HEK293 (cell line): ENCODE data around the gene LMBRD2.

Experiments used
- GLI2 ChIP-seq: fragments of 450-650 bp; formaldehyde crosslinking; IDR thresholded peaks from 2 replicates; pipeline ENCODE4; 2017; ENCODE audit warnings: missing biosample characterization, missing genetic modification characterization, low read depth, borderline replicate concordance
- GLIS1 ChIP-seq: fragments of 450-650 bp; formaldehyde crosslinking; IDR thresholded peaks from 2 replicates; pipeline ENCODE4 v1.5.1; 2016; ENCODE audit warnings: missing biosample characterization, missing genetic modification characterization
- HIC1 ChIP-seq: fragments of 450-650 bp; formaldehyde crosslinking; IDR thresholded peaks from 2 replicates; pipeline ENCODE4 v1.5.1; 2016; ENCODE audit warnings: missing biosample characterization, missing genetic modification characterization
- KLF16 ChIP-seq: fragments of 450-650 bp; formaldehyde crosslinking; IDR thresholded peaks from 2 replicates; pipeline ENCODE4 v1.5.1; 2017; ENCODE audit warnings: missing biosample characterization, missing genetic modification characterization
- PATZ1 ChIP-seq: fragments of 450-650 bp; formaldehyde crosslinking; IDR thresholded peaks from 2 replicates; pipeline ENCODE4 v1.5.1; 2016; ENCODE audit warnings: missing biosample characterization, missing genetic modification characterization
- PBX3 ChIP-seq: sonication (generic); formaldehyde crosslinking; IDR thresholded peaks from 2 replicates; pipeline ENCODE4 v1.8.1; 2022; ENCODE audit warnings: mild to moderate bottlenecking, moderate library complexity, missing genetic modification reagents
- TRIM28 ChIP-seq: IDR thresholded peaks from 2 replicates; pipeline ENCODE4 v1.6.1; 2011; ENCODE audit warnings: low read length, control low read depth, borderline replicate concordance
- ZBTB11 ChIP-seq: fragments of 450-650 bp; formaldehyde crosslinking; conservative IDR thresholded peaks from 2 replicates; pipeline ENCODE4 v1.5.1; 2016; ENCODE audit warnings: low read depth, missing biosample characterization, missing genetic modification characterization
- ZFHX2 ChIP-seq: fragments of 450-650 bp; formaldehyde crosslinking; conservative IDR thresholded peaks from 2 replicates; pipeline ENCODE4 v1.5.1; 2016; ENCODE audit warnings: missing biosample characterization, missing genetic modification characterization
- ZFP37 ChIP-seq: fragments of 450-650 bp; formaldehyde crosslinking; IDR thresholded peaks from 2 replicates; pipeline ENCODE4 v1.5.1; 2016; ENCODE audit warnings: missing biosample characterization, missing genetic modification characterization
- ZNF23 ChIP-seq: fragments of 450-650 bp; formaldehyde crosslinking; IDR thresholded peaks from 2 replicates; pipeline ENCODE4 v1.5.1; 2016; ENCODE audit warnings: missing biosample characterization, missing genetic modification characterization, borderline replicate concordance
- ZNF266 ChIP-seq: fragments of 450-650 bp; formaldehyde crosslinking; IDR thresholded peaks from 2 replicates; pipeline ENCODE4 v1.5.1; 2016; ENCODE audit warnings: missing biosample characterization, missing genetic modification characterization, low read depth
- ZNF274 ChIP-seq, 2 experiments: fragments of 200-500 bp in 1 of 2; fragments of 450-650 bp in 1 of 2; sonication (Bioruptor generic) in 1 of 2; formaldehyde crosslinking in 1 of 2; IDR thresholded peaks; 2 replicates each; pipeline versions ENCODE4 v1.5.1 to v1.6.1; 2014 to 2016; ENCODE audit warnings: borderline replicate concordance in 1 of 2, inconsistent platforms in 1 of 2, low read length in 1 of 2, missing biosample characterization in 1 of 2, missing genetic modification characterization in 1 of 2
- ZNF324 ChIP-seq: fragments of 450-650 bp; formaldehyde crosslinking; IDR thresholded peaks from 2 replicates; pipeline ENCODE4 v1.5.1; 2016; ENCODE audit warnings: missing biosample characterization, missing genetic modification characterization
- ZNF398 ChIP-seq: fragments of 450-650 bp; formaldehyde crosslinking; IDR thresholded peaks from 2 replicates; pipeline ENCODE4 v1.5.1; 2017; ENCODE audit warnings: missing biosample characterization, missing genetic modification characterization
- ZNF501 ChIP-seq: fragments of 450-650 bp; formaldehyde crosslinking; IDR thresholded peaks from 2 replicates; pipeline ENCODE4 v1.5.1; 2016; ENCODE audit warnings: missing biosample characterization, missing genetic modification characterization
- ZNF514 ChIP-seq: fragments of 450-650 bp; formaldehyde crosslinking; IDR thresholded peaks from 2 replicates; pipeline ENCODE4 v1.5.1; 2016; ENCODE audit warnings: missing biosample characterization, missing genetic modification characterization
- ZNF600 ChIP-seq: fragments of 450-650 bp; formaldehyde crosslinking; IDR thresholded peaks from 2 replicates; pipeline ENCODE4 v1.5.1; 2016; ENCODE audit warnings: missing biosample characterization, missing genetic modification characterization
- ZNF610 ChIP-seq: fragments of 450-650 bp; formaldehyde crosslinking; IDR thresholded peaks from 2 replicates; pipeline ENCODE4 v1.5.1; 2016; ENCODE audit warnings: missing biosample characterization, missing genetic modification characterization, borderline replicate concordance
- ZNF660 ChIP-seq: fragments of 450-650 bp; IDR thresholded peaks from 2 replicates; pipeline ENCODE4 v1.5.1; 2018; ENCODE audit warnings: missing biosample characterization, mild to moderate bottlenecking, missing genetic modification characterization
- ZSCAN4 ChIP-seq: fragments of 450-650 bp; formaldehyde crosslinking; IDR thresholded peaks from 2 replicates; pipeline ENCODE4 v1.5.1; 2017; ENCODE audit warnings: missing biosample characterization, missing genetic modification characterization
- ZSCAN5A ChIP-seq: fragments of 450-650 bp; formaldehyde crosslinking; IDR thresholded peaks from 2 replicates; pipeline ENCODE4 v1.5.1; 2016; ENCODE audit warnings: missing biosample characterization, missing genetic modification characterization
- ZXDB ChIP-seq: fragments of 450-650 bp; formaldehyde crosslinking; IDR thresholded peaks from 2 replicates; pipeline ENCODE4 v1.5.1; 2016; ENCODE audit warnings: missing biosample characterization, missing genetic modification characterization

LMBRD2 gene

GRCh38 chr5:36151434-36152323 is at the start of gene LMBRD2, which contains the start of gene SKP2 (continued):
- no peak for TF ChIP-seq ZSCAN5A (tag by site-specific recombination)
- no peak for TF ChIP-seq ZNF23 (tag by site-specific recombination)
- peak; percentile 21; the same call in 1 of the 2 replicates for TF ChIP-seq PBX3 (CRISPR knock-in tag)
- peak; percentile 95 for TF ChIP-seq ZXDB (tag by site-specific recombination)
- TF ChIP-seq ZNF600 (tag by site-specific recombination), result peak; percentile 100
- TF ChIP-seq ZNF398 (tag by site-specific recombination), result no peak
- peak; percentile 67; the same call in 1 of the 2 replicates for TF ChIP-seq TRIM28
- TF ChIP-seq ZNF266 (tag by site-specific recombination), result no peak
- peak; percentile 63 for TF ChIP-seq ZFP37
- peak; percentile 60 for TF ChIP-seq ZNF501
- TF ChIP-seq ZNF610 (tag by site-specific recombination), result peak; percentile 74
- TF ChIP-seq ZNF324 (tag by site-specific recombination), result peak; percentile 21; the same call in 1 of the 2 replicates
- peak; percentile 49 for TF ChIP-seq ZNF660 (tag by site-specific recombination)
- peak; percentile 88 for TF ChIP-seq GLIS1 (tag by site-specific recombination)
- TF ChIP-seq PATZ1, result peak; percentile 87
- TF ChIP-seq ZSCAN4 (tag by site-specific recombination), result no peak
- peak; percentile 73; the same call in 1 of the 2 replicates for TF ChIP-seq HIC1 (tag by site-specific recombination)
- TF ChIP-seq ZNF514 (tag by site-specific recombination), result no peak
- peak; percentile 85 for TF ChIP-seq ZBTB11
- TF ChIP-seq ZNF274 (IDR thresholded peaks at IDR 0.05; ENCODE audit: low read length), result no peak
- no peak for TF ChIP-seq ZNF274 (tag by site-specific recombination; IDR thresholded peaks at IDR 0.05; ENCODE audit: borderline replicate concordance)
- peak; percentile 89 for TF ChIP-seq ZFHX2 (tag by site-specific recombination)
- no peak; the same call in 1 of the 2 replicates for TF ChIP-seq KLF16
- TF ChIP-seq GLI2 (tag by site-specific recombination), result no peak
